ENCODE data around the gene LRRC9. TPM values are rescaled to one million over a fixed set of nuclear protein-coding genes. Genes with fewer than 3 reads are reported as not detected.

LRRC9 gene
- total and polyA plus RNA-seq, 2 donors (not counting 1 experiment from before 2014, with no cell fraction given): not detected

DNA sequence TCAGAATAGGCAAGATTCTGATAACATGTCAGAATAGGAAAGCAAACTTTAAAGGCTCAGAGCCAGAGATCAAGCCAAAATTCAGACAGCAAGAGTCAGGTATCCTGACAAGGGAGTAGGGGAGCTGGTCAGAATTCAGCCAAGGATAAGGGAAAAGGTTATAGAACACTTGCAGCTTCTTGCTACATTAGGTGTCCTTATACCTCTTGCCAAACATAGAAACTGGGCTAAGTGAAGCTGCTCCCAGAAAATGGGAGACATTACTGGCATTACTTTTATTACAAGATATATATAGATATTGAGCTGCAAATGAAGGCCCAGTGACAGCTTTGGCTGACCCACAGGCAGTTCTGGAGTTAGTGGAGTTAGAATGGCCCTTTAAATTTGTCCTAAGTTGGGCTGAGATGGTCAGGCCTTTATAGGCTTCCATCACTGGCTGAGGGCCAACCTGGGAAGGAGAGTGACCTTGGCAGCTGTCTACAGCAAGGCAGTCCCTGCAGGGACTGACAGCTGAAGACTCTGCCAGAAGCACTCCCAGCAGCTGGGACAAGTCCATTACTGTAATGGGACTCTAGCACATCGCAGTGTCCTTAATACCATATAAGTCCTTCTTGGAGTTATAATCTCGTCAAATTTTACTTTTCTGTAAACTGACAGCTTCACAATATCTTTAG is 83.0 kb downstream of the LRRC9 start:
- no peak overlapping the region for H3K9ac ChIP-seq (ENCODE audit: low read length)
- ATAC-seq (ENCODE audit: low read depth): no peak
- no peaks in the 10 kb centered on the region for H3K79me2 ChIP-seq (ENCODE audit: control insufficient read depth, insufficient read depth, low read length)
- Mint-ChIP-seq H3K4me3 (no peak overlapping the region), H3K4me1 (no peaks in the 10 kb centered on the region), H3K27me3 (peaks cover 5% of the 10 kb centered on the region), H3K9me3 (ENCODE audit: insufficient read depth) (no peaks in the 10 kb centered on the region), H3K27ac (no peak overlapping the region)
- H2AFZ ChIP-seq (ENCODE audit: insufficient read depth, low read depth, low read length, poor library complexity, severe bottlenecking): no peak overlapping the region
- TF ChIP-seq EZH2 (IDR thresholded peaks at IDR 0.05; ENCODE audit: borderline replicate concordance, insufficient read depth, low read depth, low read length, poor library complexity, severe bottlenecking): no peak
- TF ChIP-seq, protein P1, sequence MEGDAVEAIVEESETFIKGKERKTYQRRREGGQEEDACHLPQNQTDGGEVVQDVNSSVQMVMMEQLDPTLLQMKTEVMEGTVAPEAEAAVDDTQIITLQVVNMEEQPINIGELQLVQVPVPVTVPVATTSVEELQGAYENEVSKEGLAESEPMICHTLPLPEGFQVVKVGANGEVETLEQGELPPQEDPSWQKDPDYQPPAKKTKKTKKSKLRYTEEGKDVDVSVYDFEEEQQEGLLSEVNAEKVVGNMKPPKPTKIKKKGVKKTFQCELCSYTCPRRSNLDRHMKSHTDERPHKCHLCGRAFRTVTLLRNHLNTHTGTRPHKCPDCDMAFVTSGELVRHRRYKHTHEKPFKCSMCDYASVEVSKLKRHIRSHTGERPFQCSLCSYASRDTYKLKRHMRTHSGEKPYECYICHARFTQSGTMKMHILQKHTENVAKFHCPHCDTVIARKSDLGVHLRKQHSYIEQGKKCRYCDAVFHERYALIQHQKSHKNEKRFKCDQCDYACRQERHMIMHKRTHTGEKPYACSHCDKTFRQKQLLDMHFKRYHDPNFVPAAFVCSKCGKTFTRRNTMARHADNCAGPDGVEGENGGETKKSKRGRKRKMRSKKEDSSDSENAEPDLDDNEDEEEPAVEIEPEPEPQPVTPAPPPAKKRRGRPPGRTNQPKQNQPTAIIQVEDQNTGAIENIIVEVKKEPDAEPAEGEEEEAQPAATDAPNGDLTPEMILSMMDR (IDR thresholded peaks at IDR 0.05): no peak
- ChIA-PET CTCF (no interaction called here), POLR2A (no interaction called here)
- WGBS (ENCODE audit: insufficient coverage): no CpG with 5 or more reads among the region's 2 CpGs
- H3K4me3 ChIP-seq (ENCODE audit: control extremely low read depth in 1 of 5, extremely low read depth in 1 of 5, insufficient read depth in 1 of 5, low read depth in 2 of 5, low read length in 4 of 5): no peak overlapping the region
- H3K27me3 ChIP-seq (replicated peaks in 1 of 4; ENCODE audit: control extremely low read depth in 1 of 4, control insufficient read depth in 3 of 4, insufficient read depth in 4 of 4, low read length in 3 of 4): no peaks in the 10 kb centered on the region
- no peak overlapping the region for H3K4me2 ChIP-seq (replicated peaks; ENCODE audit: low read depth, low read length, poor library complexity, severe bottlenecking)
- no peak for DNase-seq
- no peaks in the 10 kb centered on the region for H3K4me1 ChIP-seq (ENCODE audit: control insufficient read depth in 2 of 2, insufficient read depth in 2 of 2, low read length in 2 of 2)
- no peaks in the 10 kb centered on the region for H3K9me3 ChIP-seq (ENCODE audit: control extremely low read depth in 1 of 3, control insufficient read depth in 2 of 3, insufficient read depth in 1 of 3, low read length in 2 of 3)
- H3K36me3 ChIP-seq (replicated peaks in 1 of 2; ENCODE audit: control extremely low read depth in 1 of 2, control insufficient read depth in 1 of 2, extremely low read depth in 1 of 2, insufficient read depth in 2 of 2, low read length in 1 of 2): no peaks in the 10 kb centered on the region
- intact Hi-C loops (cut with micrococcal nuclease): no loop called here
- H3K27ac ChIP-seq (ENCODE audit: low read length in 2 of 2): no peak overlapping the region
- no peaks in the 10 kb centered on the region for H4K20me1 ChIP-seq (ENCODE audit: control insufficient read depth, insufficient read depth, low read length, poor library complexity, severe bottlenecking)

DNA sequence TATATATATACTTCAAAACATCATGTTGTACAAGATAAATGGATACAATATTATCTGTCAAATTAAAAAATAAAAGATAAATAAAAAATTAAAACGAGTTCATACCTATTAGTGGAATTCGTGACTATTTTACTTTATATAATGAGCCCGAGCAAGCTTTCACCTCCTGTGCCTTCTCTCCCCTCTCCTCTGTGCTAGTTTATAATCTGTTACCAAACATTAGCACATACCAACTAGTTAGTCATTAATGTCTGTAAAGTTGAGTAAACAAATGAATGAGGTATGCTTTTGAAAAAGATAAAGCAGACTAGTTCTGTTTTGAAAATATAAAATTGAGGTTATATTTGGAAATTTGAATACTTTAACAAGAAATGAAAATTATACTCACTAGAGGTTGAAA is 84.0 kb downstream of the LRRC9 start:
- H3K4me3 Mint-ChIP-seq: no peak overlapping the region

More for the DNA sequence above, 84.0 kb downstream of the LRRC9 start:
- no CpG with 5 or more reads among the region's 3 CpGs for WGBS (ENCODE audit: insufficient coverage)
- Histone ChIP-seq H3K4me2 (replicated peaks; ENCODE audit: low read depth, low read length, poor library complexity, severe bottlenecking) (no peak overlapping the region), H3K4me3 (ENCODE audit: control extremely low read depth in 1 of 5, extremely low read depth in 1 of 5, insufficient read depth in 1 of 5, low read depth in 2 of 5, low read length in 4 of 5) (no peak overlapping the region), H3K79me2 (ENCODE audit: control insufficient read depth, insufficient read depth, low read length) (no peaks in the 10 kb centered on the region), H2AFZ (ENCODE audit: insufficient read depth, low read depth, low read length, poor library complexity, severe bottlenecking) (no peak overlapping the region), H3K9ac (ENCODE audit: low read length) (no peak overlapping the region), H3K27ac (ENCODE audit: low read length in 2 of 2) (no peak overlapping the region), H3K36me3 (replicated peaks in 1 of 2; ENCODE audit: control extremely low read depth in 1 of 2, control insufficient read depth in 1 of 2, extremely low read depth in 1 of 2, insufficient read depth in 2 of 2, low read length in 1 of 2) (no peaks in the 10 kb centered on the region), H4K20me1 (ENCODE audit: control insufficient read depth, insufficient read depth, low read length, poor library complexity, severe bottlenecking) (no peaks in the 10 kb centered on the region), H3K27me3 (replicated peaks in 1 of 4; ENCODE audit: control extremely low read depth in 1 of 4, control insufficient read depth in 3 of 4, insufficient read depth in 4 of 4, low read length in 3 of 4) (no peaks in the 10 kb centered on the region), H3K9me3 (ENCODE audit: control extremely low read depth in 1 of 3, control insufficient read depth in 2 of 3, insufficient read depth in 1 of 3, low read length in 2 of 3) (no peaks in the 10 kb centered on the region), H3K4me1 (ENCODE audit: control insufficient read depth in 2 of 2, insufficient read depth in 2 of 2, low read length in 2 of 2) (no peaks in the 10 kb centered on the region)
- ATAC-seq (ENCODE audit: low read depth) (no peak), DNase-seq (no peak)
- ChIA-PET CTCF (no interaction called here), POLR2A (no interaction called here)
- TF ChIP-seq, protein P1 (IDR thresholded peaks at IDR 0.05): no peak
- no peak for TF ChIP-seq EZH2 (IDR thresholded peaks at IDR 0.05; ENCODE audit: borderline replicate concordance, insufficient read depth, low read depth, low read length, poor library complexity, severe bottlenecking)
- no peaks in the 10 kb centered on the region for H3K9me3 Mint-ChIP-seq (ENCODE audit: insufficient read depth)
- intact Hi-C loops (cut with micrococcal nuclease): no loop called here
- H3K27me3 Mint-ChIP-seq: peaks cover 8% of the 10 kb centered on the region
- H3K4me1 Mint-ChIP-seq: no peaks in the 10 kb centered on the region
- no peak overlapping the region for H3K27ac Mint-ChIP-seq

All from B cell (primary cell).